Hematopoietic multipotent progenitor cell treated with erythropoietin and hydrocortisone succinate and interleukin-3 and kit ligand, for 15 days (in vitro differentiated cells): ENCODE measurements around the gene LRP11.
"Not testable (repeated sequence)": the region's sequence is repeated elsewhere in the genome, so short reads cannot be mapped to it uniquely, and the experiment has no call there.

ENCODE experiments used
- DNase-seq: peaks from one replicate; pipeline ENCODE4 v3.0.0-alpha.2; 2015; ENCODE audit warnings: low spot score

LRP11 gene

GRCh38 chr6:149869275-149869892 is 5.2 kb upstream of the LRP11 start:
- no peak for DNase-seq

- DNase-seq: peak; percentile 44
Observed at GRCh38 chr6:149867876-149868640, 3.9 kb upstream of the LRP11 start.

- DNase-seq: peak; percentile 70
Observed at GRCh38 chr6:149864578-149865535, 698 bp upstream of the LRP11 start.

GRCh38 chr6:149862922-149863697 is 1.0 kb downstream of the LRP11 start:
- peak; percentile 29 for DNase-seq

- not testable (repeated sequence) for DNase-seq
Observed at GRCh38 chr6:149862424-149862738, 1.8 kb downstream of the LRP11 start.

GRCh38 chr6:149861603-149862423 is 2.3 kb downstream of the LRP11 start:
- no peak for DNase-seq

- DNase-seq: no peak
Observed at GRCh38 chr6:149860834-149861602, 3.1 kb downstream of the LRP11 start.

GRCh38 chr6:149860513-149860833 is 3.7 kb downstream of the LRP11 start:
- DNase-seq: no peak

GRCh38 chr6:149859938-149860337 is 4.2 kb downstream of the LRP11 start:
- DNase-seq: no peak

- DNase-seq: no peak
Observed at GRCh38 chr6:149859368-149859767, 4.8 kb downstream of the LRP11 start.

- DNase-seq: no peak
Observed at GRCh38 chr6:149857541-149857940, 6.6 kb downstream of the LRP11 start.

- DNase-seq: no peak
Observed at GRCh38 chr6:149856256-149856994, 7.7 kb downstream of the LRP11 start.

GRCh38 chr6:149855741-149856140 is 8.4 kb downstream of the LRP11 start:
- no peak for DNase-seq

- no peak for DNase-seq
Observed at GRCh38 chr6:149855040-149855654, 9.0 kb downstream of the LRP11 start.

- no peak for DNase-seq
Observed at GRCh38 chr6:149854532-149854931, 9.6 kb downstream of the LRP11 start.

- not testable (repeated sequence) for DNase-seq
Observed at GRCh38 chr6:149854017-149854416, 10.1 kb downstream of the LRP11 start.

- no peak for DNase-seq
Observed at GRCh38 chr6:149852881-149853280, 11.3 kb downstream of the LRP11 start.

- DNase-seq: no peak
Observed at GRCh38 chr6:149852180-149852579, 12.0 kb downstream of the LRP11 start.

GRCh38 chr6:149851461-149852110 is 12.6 kb downstream of the LRP11 start:
- DNase-seq: no peak
